ENCODE results near the gene RGR. TPM values are rescaled to one million over a fixed set of nuclear protein-coding genes. Genes with fewer than 3 reads are reported as not detected.

RGR gene
- total RNA-seq, 2 donors from 2014 or later, result not detected

GRCh38 chr10:84214612-84215235, 30.1 kb upstream of the RGR start:
- H3K4me1 Mint-ChIP-seq, result no peaks in the 10 kb centered on the region
- no peaks in the 10 kb centered on the region for H3K36me3 Mint-ChIP-seq (ENCODE audit: low read depth)
- H3K9me3 Mint-ChIP-seq, result no peaks in the 10 kb centered on the region
- 71 to 90% methylated on average over 9 to 12 of the region's 12 CpGs for WGBS, 2 experiments (ENCODE audit: insufficient coverage in 1 of 2, insufficient read length in 1 of 2)
- TF ChIP-seq, protein P1, sequence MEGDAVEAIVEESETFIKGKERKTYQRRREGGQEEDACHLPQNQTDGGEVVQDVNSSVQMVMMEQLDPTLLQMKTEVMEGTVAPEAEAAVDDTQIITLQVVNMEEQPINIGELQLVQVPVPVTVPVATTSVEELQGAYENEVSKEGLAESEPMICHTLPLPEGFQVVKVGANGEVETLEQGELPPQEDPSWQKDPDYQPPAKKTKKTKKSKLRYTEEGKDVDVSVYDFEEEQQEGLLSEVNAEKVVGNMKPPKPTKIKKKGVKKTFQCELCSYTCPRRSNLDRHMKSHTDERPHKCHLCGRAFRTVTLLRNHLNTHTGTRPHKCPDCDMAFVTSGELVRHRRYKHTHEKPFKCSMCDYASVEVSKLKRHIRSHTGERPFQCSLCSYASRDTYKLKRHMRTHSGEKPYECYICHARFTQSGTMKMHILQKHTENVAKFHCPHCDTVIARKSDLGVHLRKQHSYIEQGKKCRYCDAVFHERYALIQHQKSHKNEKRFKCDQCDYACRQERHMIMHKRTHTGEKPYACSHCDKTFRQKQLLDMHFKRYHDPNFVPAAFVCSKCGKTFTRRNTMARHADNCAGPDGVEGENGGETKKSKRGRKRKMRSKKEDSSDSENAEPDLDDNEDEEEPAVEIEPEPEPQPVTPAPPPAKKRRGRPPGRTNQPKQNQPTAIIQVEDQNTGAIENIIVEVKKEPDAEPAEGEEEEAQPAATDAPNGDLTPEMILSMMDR (conservative IDR thresholded peaks at IDR 0.05), result peak; percentile 78
- H3K27ac Mint-ChIP-seq, result no peak overlapping the region
- H3K4me3 Mint-ChIP-seq, result no peak overlapping the region
- no peak overlapping the region for H3K9ac ChIP-seq (ENCODE audit: extremely low read depth, low read length, poor library complexity, severe bottlenecking)
- no peaks in the 10 kb centered on the region for H3K27me3 Mint-ChIP-seq (ENCODE audit: insufficient read depth)
- no peaks in the 10 kb centered on the region for H3K36me3 ChIP-seq (ENCODE audit: control insufficient read depth, insufficient read depth, low read length)
- H3K27ac ChIP-seq (ENCODE audit: low read depth, low read length), result no peak overlapping the region
- H3K27me3 ChIP-seq (ENCODE audit: control insufficient read depth, insufficient read depth, low read length, poor library complexity, severe bottlenecking), result no peaks in the 10 kb centered on the region
- DNase-seq, result peak; percentile 91
- no peaks in the 10 kb centered on the region for H3K9me3 ChIP-seq (ENCODE audit: control insufficient read depth, low read length)
- H3K4me1 ChIP-seq (ENCODE audit: control insufficient read depth, insufficient read depth, low read length), result no peaks in the 10 kb centered on the region
- H3K4me3 ChIP-seq (ENCODE audit: low read length), result no peak overlapping the region

- Mint-ChIP-seq H3K36me3 (ENCODE audit: low read depth) (no peaks in the 10 kb centered on the region), H3K4me1 (no peaks in the 10 kb centered on the region), H3K4me3 (no peak overlapping the region), H3K9me3 (no peaks in the 10 kb centered on the region), H3K27ac (no peak overlapping the region), H3K27me3 (ENCODE audit: insufficient read depth) (no peaks in the 10 kb centered on the region)
- peaks cover 19% of the 10 kb centered on the region for H3K27me3 ChIP-seq (ENCODE audit: control insufficient read depth, insufficient read depth, low read length, poor library complexity, severe bottlenecking)
- H3K4me3 ChIP-seq (ENCODE audit: low read length), result no peak overlapping the region
- no peak overlapping the region for H3K27ac ChIP-seq (ENCODE audit: low read depth, low read length)
- DNase-seq, result no peak
- no peak overlapping the region for H3K9ac ChIP-seq (ENCODE audit: extremely low read depth, low read length, poor library complexity, severe bottlenecking)
- H3K4me1 ChIP-seq (ENCODE audit: control insufficient read depth, insufficient read depth, low read length), result no peaks in the 10 kb centered on the region
- no peaks in the 10 kb centered on the region for H3K36me3 ChIP-seq (ENCODE audit: control insufficient read depth, insufficient read depth, low read length)
- WGBS, 2 experiments (ENCODE audit: insufficient coverage in 1 of 2, insufficient read length in 1 of 2), result 90 to 93% methylated on average over 6 to 9 of the region's 9 CpGs
- TF ChIP-seq, protein P1 (conservative IDR thresholded peaks at IDR 0.05), result no peak
- H3K9me3 ChIP-seq (ENCODE audit: control insufficient read depth, low read length), result no peaks in the 10 kb centered on the region
Measured at GRCh38 chr10:84216834-84217233, 28.0 kb upstream of the RGR start.

GRCh38 chr10:84217746-84218145, 27.1 kb upstream of the RGR start:
- WGBS, 2 experiments (ENCODE audit: insufficient coverage in 1 of 2, insufficient read length in 1 of 2), result 86% methylated on average over 2 to 4 of the region's 4 CpGs
- no peak overlapping the region for H3K4me3 ChIP-seq (ENCODE audit: low read length)
- Mint-ChIP-seq H3K4me3 (no peak overlapping the region), H3K27ac (no peak overlapping the region), H3K36me3 (ENCODE audit: low read depth) (no peaks in the 10 kb centered on the region), H3K4me1 (no peaks in the 10 kb centered on the region), H3K9me3 (no peaks in the 10 kb centered on the region), H3K27me3 (ENCODE audit: insufficient read depth) (peaks cover under 1% of the 10 kb centered on the region)
- H3K9me3 ChIP-seq (ENCODE audit: control insufficient read depth, low read length), result no peaks in the 10 kb centered on the region
- no peak for DNase-seq
- H3K9ac ChIP-seq (ENCODE audit: extremely low read depth, low read length, poor library complexity, severe bottlenecking), result no peak overlapping the region
- TF ChIP-seq, protein P1 (conservative IDR thresholded peaks at IDR 0.05), result no peak
- H3K4me1 ChIP-seq (ENCODE audit: control insufficient read depth, insufficient read depth, low read length), result no peaks in the 10 kb centered on the region
- H3K27ac ChIP-seq (ENCODE audit: low read depth, low read length), result no peak overlapping the region
- H3K36me3 ChIP-seq (ENCODE audit: control insufficient read depth, insufficient read depth, low read length), result no peaks in the 10 kb centered on the region
- peaks cover 27% of the 10 kb centered on the region for H3K27me3 ChIP-seq (ENCODE audit: control insufficient read depth, insufficient read depth, low read length, poor library complexity, severe bottlenecking)
